Ascending aorta (tissue), 2 donors: ENCODE data around the gene RNF212B. TPM values are rescaled to one million over a fixed set of nuclear protein-coding genes. Genes with fewer than 3 reads are reported as not detected.
"Not testable (repeated sequence)": the region's sequence is repeated elsewhere in the genome, so short reads cannot be mapped to it uniquely, and the experiment has no call there.

Experiments used
- DNase-seq, 2 donors: peaks; one replicate each; pipeline ENCODE4 v3.0.0-alpha.2; 2019; ENCODE audit warnings: low spot score in 2 of 2
- H3K27ac ChIP-seq, 2 donors: fragments of 200-600 bp; sonication (generic); one replicate each; pipeline ENCODE4 v1.5.1; 2016 to 2017; ENCODE audit warnings: mild to moderate bottlenecking in 1 of 2
- H3K27me3 ChIP-seq: fragments of 200-600 bp; sonication (generic); one replicate; pipeline ENCODE4 v1.5.1; 2017
- H3K36me3 ChIP-seq, 2 donors: fragments of 200-600 bp; sonication (generic); one replicate each; pipeline ENCODE4 v1.5.1; 2016
- H3K4me1 ChIP-seq, 2 donors: fragments of 200-600 bp; sonication (generic); one replicate each; pipeline ENCODE4 v1.5.1; 2016 to 2017; ENCODE audit warnings: mild to moderate bottlenecking in 1 of 2
- H3K4me3 ChIP-seq, 2 donors: fragments of 200-600 bp; sonication (generic); one replicate each; pipeline ENCODE4 v1.5.1; 2016 to 2017; ENCODE audit warnings: mild to moderate bottlenecking in 1 of 2
- H3K9me3 ChIP-seq, 2 donors: fragments of 200-600 bp; sonication (generic); one replicate each; pipeline ENCODE4 v1.5.1; 2016
- CTCF ChIP-seq, 3 experiments: fragments of 200-600 bp in 2 of 3; fragments of 450-650 bp in 1 of 3; sonication (generic) in 2 of 3; IDR thresholded peaks; one replicate each; pipeline ENCODE4 v1.5.1; 2016 to 2019; ENCODE audit warnings: antibody characterized with exemption in 3 of 3, mild to moderate bottlenecking in 1 of 3, moderate library complexity in 1 of 3
- intact Hi-C: fragments of 100-400 bp; cut with DNase I; formaldehyde crosslinking; loops from one replicate; pipeline ENCODE4 v1.15.1; 2023
- total RNA-seq: library from RNA; depleted of rRNA; stranded (reverse); fragments of >200 nt; gene quantifications from one replicate; pipeline ENCODE4 v1.1.0, GENCODE V29; 2016

Gene RNF212B
- not detected for total RNA-seq

GRCh38 chr14:23237772-23238594 is at the start of gene RNF212B:
RNF212B (plus strand) TSS chr14:23237936; CDS start chr14:23240346, 2,410 bp downstream.
- H3K27ac ChIP-seq = no peak within 1 kb of the TSS
- H3K9me3 ChIP-seq = no peaks in the 10 kb centered on the region
- DNase-seq = peak; percentile 39 to 90
- H3K36me3 ChIP-seq = no peaks in the 10 kb centered on the region
- no peak for TF ChIP-seq CTCF (IDR thresholded peaks at IDR 0.05)
- H3K4me1 ChIP-seq = no peaks in the 10 kb centered on the region
- H3K4me3 ChIP-seq = peak within 1 kb of the TSS; percentile 6 to 35
- H3K27me3 ChIP-seq = no peaks in the 10 kb centered on the region
- intact Hi-C loops = no loop called here

- no peaks in the 10 kb centered on the region for H3K36me3 ChIP-seq
- intact Hi-C loops = no loop called here
- no peak for TF ChIP-seq CTCF (IDR thresholded peaks at IDR 0.05)
- no peaks in the 10 kb centered on the region for H3K4me1 ChIP-seq
- no peaks in the 10 kb centered on the region for H3K27me3 ChIP-seq
- no peak overlapping the region for H3K4me3 ChIP-seq
- no peaks in the 10 kb centered on the region for H3K9me3 ChIP-seq
- no peak for DNase-seq
- no peak overlapping the region for H3K27ac ChIP-seq
Measured at GRCh38 chr14:23193432-23193831, 44.3 kb upstream of the RNF212B start.

GRCh38 chr14:23195552-23196101 is 42.1 kb upstream of the RNF212B start:
- no peak for TF ChIP-seq CTCF (IDR thresholded peaks at IDR 0.05)

GRCh38 chr14:23196487-23196886 is 41.2 kb upstream of the RNF212B start:
- H3K9me3 ChIP-seq, DNase-seq, intact Hi-C loops: not testable (repeated sequence)

More at GRCh38 chr14:23195552-23196101, 42.1 kb upstream of the RNF212B start:
- Histone ChIP-seq H3K36me3 (no peaks in the 10 kb centered on the region), H3K4me3 (no peak overlapping the region), H3K27ac (no peak overlapping the region), H3K9me3 (no peaks in the 10 kb centered on the region), H3K4me1 (no peaks in the 10 kb centered on the region), H3K27me3 (no peaks in the 10 kb centered on the region)
- no peak for DNase-seq
- intact Hi-C loops = no loop called here

GRCh38 chr14:23199141-23199540 is 38.6 kb upstream of the RNF212B start:
- H3K36me3 ChIP-seq, H3K27ac ChIP-seq, H3K4me1 ChIP-seq, H3K27me3 ChIP-seq, intact Hi-C loops, H3K9me3 ChIP-seq, DNase-seq, H3K4me3 ChIP-seq: not testable (repeated sequence)

More at GRCh38 chr14:23196487-23196886, 41.2 kb upstream of the RNF212B start:
- H3K4me1 ChIP-seq, H3K27me3 ChIP-seq, H3K4me3 ChIP-seq, H3K27ac ChIP-seq, H3K36me3 ChIP-seq: not testable (repeated sequence)

GRCh38 chr14:23202001-23202400 is 35.7 kb upstream of the RNF212B start:
- Histone ChIP-seq H3K27ac (no peak overlapping the region), H3K4me1 (no peaks in the 10 kb centered on the region), H3K36me3 (no peaks in the 10 kb centered on the region), H3K4me3 (no peak overlapping the region), H3K9me3 (no peaks in the 10 kb centered on the region), H3K27me3 (no peaks in the 10 kb centered on the region)
- DNase-seq = no peak
- intact Hi-C loops = no loop called here
- TF ChIP-seq CTCF (IDR thresholded peaks at IDR 0.05) = no peak
